ENCODE results near the gene ADAMTS16. TPM values are rescaled to one million over a fixed set of nuclear protein-coding genes. Genes with fewer than 3 reads are reported as not detected.

ADAMTS16 gene, protein sequence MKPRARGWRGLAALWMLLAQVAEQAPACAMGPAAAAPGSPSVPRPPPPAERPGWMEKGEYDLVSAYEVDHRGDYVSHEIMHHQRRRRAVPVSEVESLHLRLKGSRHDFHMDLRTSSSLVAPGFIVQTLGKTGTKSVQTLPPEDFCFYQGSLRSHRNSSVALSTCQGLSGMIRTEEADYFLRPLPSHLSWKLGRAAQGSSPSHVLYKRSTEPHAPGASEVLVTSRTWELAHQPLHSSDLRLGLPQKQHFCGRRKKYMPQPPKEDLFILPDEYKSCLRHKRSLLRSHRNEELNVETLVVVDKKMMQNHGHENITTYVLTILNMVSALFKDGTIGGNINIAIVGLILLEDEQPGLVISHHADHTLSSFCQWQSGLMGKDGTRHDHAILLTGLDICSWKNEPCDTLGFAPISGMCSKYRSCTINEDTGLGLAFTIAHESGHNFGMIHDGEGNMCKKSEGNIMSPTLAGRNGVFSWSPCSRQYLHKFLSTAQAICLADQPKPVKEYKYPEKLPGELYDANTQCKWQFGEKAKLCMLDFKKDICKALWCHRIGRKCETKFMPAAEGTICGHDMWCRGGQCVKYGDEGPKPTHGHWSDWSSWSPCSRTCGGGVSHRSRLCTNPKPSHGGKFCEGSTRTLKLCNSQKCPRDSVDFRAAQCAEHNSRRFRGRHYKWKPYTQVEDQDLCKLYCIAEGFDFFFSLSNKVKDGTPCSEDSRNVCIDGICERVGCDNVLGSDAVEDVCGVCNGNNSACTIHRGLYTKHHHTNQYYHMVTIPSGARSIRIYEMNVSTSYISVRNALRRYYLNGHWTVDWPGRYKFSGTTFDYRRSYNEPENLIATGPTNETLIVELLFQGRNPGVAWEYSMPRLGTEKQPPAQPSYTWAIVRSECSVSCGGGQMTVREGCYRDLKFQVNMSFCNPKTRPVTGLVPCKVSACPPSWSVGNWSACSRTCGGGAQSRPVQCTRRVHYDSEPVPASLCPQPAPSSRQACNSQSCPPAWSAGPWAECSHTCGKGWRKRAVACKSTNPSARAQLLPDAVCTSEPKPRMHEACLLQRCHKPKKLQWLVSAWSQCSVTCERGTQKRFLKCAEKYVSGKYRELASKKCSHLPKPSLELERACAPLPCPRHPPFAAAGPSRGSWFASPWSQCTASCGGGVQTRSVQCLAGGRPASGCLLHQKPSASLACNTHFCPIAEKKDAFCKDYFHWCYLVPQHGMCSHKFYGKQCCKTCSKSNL
- total RNA-seq (2013): 0.02 TPM
- not detected for polyA plus RNA-seq
- not detected in 2 replicates for polyA minus RNA-seq
- total RNA-seq: 0 to 1.4 (median 0) reads per million in 11 experiments

DNA sequence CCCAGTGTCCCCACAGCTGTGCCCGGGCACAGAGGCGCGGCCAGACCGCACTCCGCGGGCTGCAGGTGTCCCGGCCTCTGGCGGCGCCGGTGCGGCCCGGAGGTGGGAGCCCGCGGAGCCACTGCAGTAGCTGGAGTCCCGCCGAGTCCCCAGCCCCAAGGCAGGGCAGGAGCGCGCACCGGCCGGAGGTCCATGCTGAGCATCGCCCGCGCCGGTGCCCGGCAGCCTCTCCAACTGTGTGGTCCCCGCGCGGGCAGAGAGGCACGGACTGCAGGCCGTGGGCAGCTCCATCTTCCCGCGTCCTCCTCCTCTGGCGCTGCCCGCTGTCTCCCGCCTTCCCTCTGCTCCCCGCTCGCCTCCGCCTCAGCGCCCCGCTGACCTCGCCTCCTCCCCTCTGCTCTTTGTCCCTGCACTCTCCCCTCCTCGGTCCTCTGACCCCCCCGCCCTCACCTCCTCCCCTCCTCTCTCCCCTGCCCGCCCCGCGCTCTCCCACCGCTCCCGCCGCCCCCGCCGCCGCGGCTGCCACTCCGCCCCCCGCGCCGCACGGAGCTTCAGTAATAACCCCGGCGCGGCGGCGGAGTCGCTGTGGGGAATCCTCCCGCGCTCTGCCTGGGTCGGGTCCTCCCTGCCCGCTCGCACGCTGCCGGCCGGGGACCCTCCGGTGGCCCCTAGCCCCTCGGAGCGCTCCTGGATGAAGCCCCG, at the start of gene ADAMTS16:
Gene ADAMTS16 (plus strand): TSS at position 554 of the 702 bp plus-strand sequence. CDS start 138 bp downstream, at position 692.
- Mint-ChIP-seq H3K9me3 (peaks cover 0 to 9% (median 3%) of the 10 kb centered on the region in 7 donors), H3K27ac (no peak within 1 kb of the TSS), H3K4me3 (peak within 1 kb of the TSS in 1 of 2 donors; percentile 83), H3K27me3 (ENCODE audit: low read depth in 3 of 3) (peaks cover 19 to 30% (median 20%) of the 10 kb centered on the region in 3 donors), H3K4me1 (no peaks in the 10 kb centered on the region), H3K36me3 (no peaks in the 10 kb centered on the region)
- TF ChIP-seq CTCF (IDR thresholded peaks at IDR 0.05): no peak
- Histone ChIP-seq H3K4me3 (replicated peaks in 1 of 3; ENCODE audit: low read depth in 2 of 3, low read length in 3 of 3) (no peak within 1 kb of the TSS), H3K9ac (ENCODE audit: insufficient read depth, low read length, poor library complexity, severe bottlenecking) (no peak within 1 kb of the TSS), H4K20me1 (ENCODE audit: insufficient read depth, low read length) (no peaks in the 10 kb centered on the region), H3K36me3 (replicated peaks in 1 of 2; ENCODE audit: control insufficient read depth in 1 of 2, insufficient read depth in 2 of 2, low read length in 2 of 2) (no peaks in the 10 kb centered on the region), H3K27ac (ENCODE audit: low read depth in 1 of 2, low read length in 2 of 2) (no peak within 1 kb of the TSS), H2AFZ (ENCODE audit: insufficient read depth, low read depth, low read length, poor library complexity, severe bottlenecking) (no peak within 1 kb of the TSS), H3K4me2 (replicated peaks; ENCODE audit: extremely low read depth, low read length, poor library complexity, severe bottlenecking) (no peak within 1 kb of the TSS), H3K79me2 (ENCODE audit: insufficient read depth, low read length) (no peaks in the 10 kb centered on the region), H3K4me1 (ENCODE audit: control insufficient read depth in 1 of 2, insufficient read depth in 2 of 2, low read length in 2 of 2) (no peaks in the 10 kb centered on the region), H3K27me3 (ENCODE audit: control insufficient read depth in 2 of 2, insufficient read depth in 2 of 2, low read length in 2 of 2) (peaks cover 10 to 22% of the 10 kb centered on the region in 2 donors), H3K9me3 (replicated peaks in 1 of 2; ENCODE audit: control insufficient read depth in 1 of 2, insufficient read depth in 1 of 2, low read length in 2 of 2) (no peaks in the 10 kb centered on the region)
- 1% methylated on average over 60 of the region's 76 CpGs for WGBS (ENCODE audit: insufficient coverage)
- no peak for DNase-seq
- intact Hi-C loops (cut with micrococcal nuclease): loop anchor here (5.0 to 10.0 kb wide), 2 partner anchors 277 to 1605 kb away; no protein-coding TSS in a partner anchor
